ENCODE results near the gene CYRIA. TPM values are rescaled to one million over a fixed set of nuclear protein-coding genes. Genes with fewer than 3 reads are reported as not detected.

Gene CYRIA
- total and polyA plus RNA-seq, 7 donors = 0.92 to 15.3 (median 9.0) TPM

- TF ChIP-seq CTCF (IDR thresholded peaks at IDR 0.05) = no peak
- no peak for TF ChIP-seq POLR2A (IDR thresholded peaks at IDR 0.05)
- no peak for TF ChIP-seq POLR2AphosphoS5 (IDR thresholded peaks at IDR 0.05)
- TF ChIP-seq EP300 (IDR thresholded peaks at IDR 0.05) = no peak
- no peak overlapping the region for H3K27ac ChIP-seq
- H3K4me1 ChIP-seq = no peaks in the 10 kb centered on the region
- H3K36me3 ChIP-seq = no peaks in the 10 kb centered on the region
- intact Hi-C loops (cut with DNase I) = no loop called here
- 77 to 85% methylated on average over 2 of the region's 2 CpGs for WGBS, 2 donors
- no peaks in the 10 kb centered on the region for H3K9me3 ChIP-seq
- no peaks in the 10 kb centered on the region for H3K27me3 ChIP-seq
- DNase-seq = no peak
- H3K4me3 ChIP-seq = no peak overlapping the region
Observed at GRCh38 chr2:16686641-16687040, 21.0 kb upstream of the CYRIA start.

- no peak overlapping the region for H3K27ac ChIP-seq
- H3K4me3 ChIP-seq = no peak overlapping the region
- H3K9me3 ChIP-seq = no peaks in the 10 kb centered on the region
- H3K4me1 ChIP-seq = no peaks in the 10 kb centered on the region
- no peaks in the 10 kb centered on the region for H3K36me3 ChIP-seq
- H3K27me3 ChIP-seq = no peaks in the 10 kb centered on the region
- no peak for DNase-seq
- intact Hi-C loops (cut with DNase I) = no loop called here
- no peak for TF ChIP-seq POLR2AphosphoS5 (IDR thresholded peaks at IDR 0.05)
- TF ChIP-seq CTCF (IDR thresholded peaks at IDR 0.05) = no peak
- no peak for TF ChIP-seq POLR2A (IDR thresholded peaks at IDR 0.05)
- TF ChIP-seq EP300 (IDR thresholded peaks at IDR 0.05) = no peak
Observed at GRCh38 chr2:16685340-16685715, 19.7 kb upstream of the CYRIA start.

- Histone ChIP-seq H3K9me3 (no peaks in the 10 kb centered on the region), H3K4me3 (no peak overlapping the region), H3K27ac (no peak overlapping the region), H3K27me3 (no peaks in the 10 kb centered on the region), H3K4me1 (no peaks in the 10 kb centered on the region), H3K36me3 (no peaks in the 10 kb centered on the region)
- WGBS, 2 donors = 81 to 88% methylated on average over 7 of the region's 7 CpGs
- intact Hi-C loops (cut with DNase I) = no loop called here
- no peak for DNase-seq
- TF ChIP-seq EP300 (IDR thresholded peaks at IDR 0.05) = no peak
- TF ChIP-seq POLR2AphosphoS5 (IDR thresholded peaks at IDR 0.05) = no peak
- no peak for TF ChIP-seq POLR2A (IDR thresholded peaks at IDR 0.05)
- TF ChIP-seq CTCF (IDR thresholded peaks at IDR 0.05) = no peak
Observed at GRCh38 chr2:16684676-16685339, 19.2 kb upstream of the CYRIA start.

GRCh38 chr2:16683576-16683975, 17.9 kb upstream of the CYRIA start:
- no peaks in the 10 kb centered on the region for H3K36me3 ChIP-seq
- no peaks in the 10 kb centered on the region for H3K4me1 ChIP-seq
- no peak overlapping the region for H3K4me3 ChIP-seq
- intact Hi-C loops (cut with DNase I) = no loop called here
- no peaks in the 10 kb centered on the region for H3K27me3 ChIP-seq
- H3K9me3 ChIP-seq = peaks cover 0 to under 1% (median 0%) of the 10 kb centered on the region in 4 donors
- DNase-seq = no peak
- no peak overlapping the region for H3K27ac ChIP-seq
- no peak for TF ChIP-seq POLR2A (IDR thresholded peaks at IDR 0.05)
- TF ChIP-seq EP300 (IDR thresholded peaks at IDR 0.05) = no peak
- no peak for TF ChIP-seq POLR2AphosphoS5 (IDR thresholded peaks at IDR 0.05)
- TF ChIP-seq CTCF (IDR thresholded peaks at IDR 0.05) = no peak
- WGBS, 2 donors = 70 to 76% methylated on average over 3 of the region's 3 CpGs
